ENCODE data around the gene EMILIN2.

- no peak for TF ChIP-seq ZZZ3 (CRISPR knock-in tag; IDR thresholded peaks at IDR 0.05; ENCODE audit: borderline replicate concordance)
- no peak for TF ChIP-seq TFE3 (CRISPR knock-in tag; IDR thresholded peaks at IDR 0.05)
- no peak for TF ChIP-seq NAIF1 (CRISPR knock-in tag; IDR thresholded peaks at IDR 0.05; ENCODE audit: borderline replicate concordance)
- TF ChIP-seq EP300 (IDR thresholded peaks at IDR 0.05; ENCODE audit: low read depth in 2 of 2, low read length in 2 of 2) = no peak
- no peak for TF ChIP-seq EP300 (CRISPR knock-in tag; IDR thresholded peaks at IDR 0.05; ENCODE audit: borderline replicate concordance)
- no peak for TF ChIP-seq USF2 (IDR thresholded peaks at IDR 0.05; ENCODE audit: low read depth, low read length)
- no peak for TF ChIP-seq USF2 (CRISPR knock-in tag; IDR thresholded peaks at IDR 0.05; ENCODE audit: borderline replicate concordance)
- no peak for TF ChIP-seq EEA1 (CRISPR knock-in tag; IDR thresholded peaks at IDR 0.05; ENCODE audit: borderline replicate concordance)
- no peak for TF ChIP-seq HNF4A (CRISPR knock-in tag; IDR thresholded peaks at IDR 0.05)
- no peak for TF ChIP-seq TAF1 (CRISPR knock-in tag; IDR thresholded peaks at IDR 0.05)
- TF ChIP-seq TFDP2 (CRISPR knock-in tag; IDR thresholded peaks at IDR 0.05) = no peak
- TF ChIP-seq POLR2AphosphoS5 (IDR thresholded peaks at IDR 0.05; ENCODE audit: low read depth, low read length) = no peak; the same call in 1 of the 2 replicates
- no peak for TF ChIP-seq CTCF (CRISPR knock-in tag; IDR thresholded peaks at IDR 0.05)
These were observed 66.7 kb downstream of the EMILIN2 start for GRCh38 chr18:2913398-2914005.

All from HepG2 (cell line).